Measurements from ENCODE around the gene DEDD2. TPM values are rescaled to one million over a fixed set of nuclear protein-coding genes. Genes with fewer than 3 reads are reported as not detected.

DEDD2 gene
- total RNA-seq, 1 experiment from 2014 or later = 32.7 TPM

DNA sequence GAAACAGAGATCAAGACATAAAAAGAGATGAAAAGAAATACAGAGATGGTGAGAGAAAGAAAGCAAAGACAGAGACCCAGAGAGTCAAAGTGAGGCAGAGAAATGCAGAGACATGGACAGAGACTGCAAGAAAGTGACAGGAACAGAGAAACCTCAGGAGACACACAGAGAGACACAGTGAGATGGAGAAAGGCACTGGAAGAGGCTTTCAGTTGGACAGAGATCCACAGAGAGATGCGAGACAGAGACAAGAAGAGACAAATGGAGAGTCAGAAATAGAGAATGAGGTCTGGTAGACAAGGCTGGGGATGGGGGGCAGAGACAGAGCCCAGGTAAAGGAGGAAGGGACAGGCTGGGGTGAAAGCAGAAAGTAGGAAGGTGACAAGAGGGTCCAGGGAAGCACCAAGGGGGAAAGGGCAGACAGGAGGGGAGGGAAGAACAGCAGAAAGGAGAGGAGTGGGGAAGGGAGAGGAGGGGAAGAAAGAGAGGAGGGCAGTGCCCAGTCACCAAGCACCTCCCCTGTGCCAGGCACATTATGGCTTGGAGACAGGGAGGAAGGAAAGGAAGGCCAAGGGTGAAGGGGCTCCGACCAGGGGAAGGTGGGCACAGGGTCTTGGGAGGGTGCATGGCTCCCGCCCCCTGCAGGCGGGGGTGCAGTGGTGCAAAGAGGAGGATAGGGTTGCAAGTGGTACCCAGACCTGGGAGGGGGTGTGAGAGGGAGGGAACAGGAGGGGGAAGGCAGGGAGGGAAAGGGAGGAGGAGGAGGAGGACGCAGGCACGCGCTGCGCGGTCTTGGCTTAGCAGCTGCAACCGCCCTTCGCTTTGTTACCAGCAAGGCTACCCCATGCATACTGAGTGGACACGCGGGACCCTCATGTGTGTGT lies 38.4 kb downstream of the DEDD2 start:
- Histone ChIP-seq H3K4me1 (ENCODE audit: control insufficient read depth in 1 of 2, insufficient read depth in 2 of 2, low read length in 2 of 2) (peaks cover 0 to 4% of the 10 kb centered on the region in 2 experiments; a peak in 2 of 4 replicates), H3K27me3 (ENCODE audit: insufficient read depth, low read length) (peaks cover 55% of the 10 kb centered on the region), H4K20me1 (ENCODE audit: insufficient read depth) (no peaks in the 10 kb centered on the region), H3K4me3 (replicated peaks in 1 of 2; ENCODE audit: low read depth in 1 of 2, low read length in 2 of 2) (no peak overlapping the region), H3K4me2 (ENCODE audit: low read length) (no peak overlapping the region), H3K9me2 (ENCODE audit: insufficient read depth) (no peaks in the 10 kb centered on the region), H3K9me3 (ENCODE audit: control insufficient read depth in 1 of 2, insufficient read depth in 1 of 2, low read depth in 1 of 2, low read length in 2 of 2) (no peaks in the 10 kb centered on the region), H2AFZ (ENCODE audit: low read depth, low read length, poor library complexity, severe bottlenecking) (no peak overlapping the region), H3K9ac (ENCODE audit: low read length) (no peak overlapping the region), H3K27ac (ENCODE audit: low read depth, low read length) (no peak overlapping the region), H3K36me3 (ENCODE audit: control insufficient read depth in 1 of 2, insufficient read depth in 2 of 2, low read length in 2 of 2) (no peaks in the 10 kb centered on the region), H3K79me2 (ENCODE audit: insufficient read depth, low read length) (no peaks in the 10 kb centered on the region)
- CTCF ChIA-PET = no interaction called here
- ATAC-seq = peak; percentile 22; the same call in 1 of the 2 replicates
- RAD21 ChIA-PET (ENCODE audit: low non-redundant PET in 1 of 2, low total read pairs in 2 of 2, uncharacterized antibody in 2 of 2, unreplicated experiment in 2 of 2) = no interaction called here
- intact Hi-C loops (cut with micrococcal nuclease) = no loop called here
- TF ChIP-seq ZFX (IDR thresholded peaks at IDR 0.05) (no peak), CTCF (IDR thresholded peaks at IDR 0.05 in 2 of 3, conservative IDR thresholded peaks at IDR 0.05 in 1 of 3; ENCODE audit: borderline replicate concordance in 1 of 3, insufficient read depth in 1 of 3, low read depth in 2 of 3, low read length in 2 of 3) (peak; percentile 8 to 63 (median 58); a peak in 5 of 6 replicates)
- no peak for DNase-seq (ENCODE audit: low read depth, low spot score)
- BruUV-seq (replicated peaks) = no TSS peak
- POLR2A ChIA-PET = no interaction called here

GRCh38 chr19:42177686-42178019 lies 39.8 kb downstream of the DEDD2 start:
- H3K4me1 ChIP-seq (ENCODE audit: control insufficient read depth in 1 of 2, insufficient read depth in 2 of 2, low read length in 2 of 2) = peaks cover 0 to 4% of the 10 kb centered on the region in 2 experiments; a peak in 2 of 4 replicates
- no peak for ATAC-seq
- H3K4me2 ChIP-seq (ENCODE audit: low read length) = no peak overlapping the region
- no peak overlapping the region for H2AFZ ChIP-seq (ENCODE audit: low read depth, low read length, poor library complexity, severe bottlenecking)
- intact Hi-C loops (cut with micrococcal nuclease) = no loop called here
- no peaks in the 10 kb centered on the region for H3K9me2 ChIP-seq (ENCODE audit: insufficient read depth)
- H3K27me3 ChIP-seq (ENCODE audit: insufficient read depth, low read length) = peaks cover 55% of the 10 kb centered on the region
- H3K9ac ChIP-seq (ENCODE audit: low read length) = no peak overlapping the region
- ChIA-PET POLR2A (no interaction called here), CTCF (no interaction called here), RAD21 (ENCODE audit: low non-redundant PET in 1 of 2, low total read pairs in 2 of 2, uncharacterized antibody in 2 of 2, unreplicated experiment in 2 of 2) (no interaction called here)
- no peaks in the 10 kb centered on the region for H3K9me3 ChIP-seq (ENCODE audit: control insufficient read depth in 1 of 2, insufficient read depth in 1 of 2, low read depth in 1 of 2, low read length in 2 of 2)
- no peaks in the 10 kb centered on the region for H4K20me1 ChIP-seq (ENCODE audit: insufficient read depth)
- H3K27ac ChIP-seq (ENCODE audit: low read depth, low read length) = no peak overlapping the region
- no peak overlapping the region for H3K4me3 ChIP-seq (replicated peaks in 1 of 2; ENCODE audit: low read depth in 1 of 2, low read length in 2 of 2)
- no peaks in the 10 kb centered on the region for H3K36me3 ChIP-seq (ENCODE audit: control insufficient read depth in 1 of 2, insufficient read depth in 2 of 2, low read length in 2 of 2)
- no TSS peak for BruUV-seq (replicated peaks)
- DNase-seq (ENCODE audit: low read depth, low spot score) = no peak
- no peaks in the 10 kb centered on the region for H3K79me2 ChIP-seq (ENCODE audit: insufficient read depth, low read length)
- TF ChIP-seq POLR2A (IDR thresholded peaks at IDR 0.05; ENCODE audit: borderline replicate concordance, extremely low read depth, insufficient read depth, insufficient read length) (no peak), EGR1 (IDR thresholded peaks at IDR 0.05; ENCODE audit: low read depth) (no peak), SIN3A (IDR thresholded peaks at IDR 0.05; ENCODE audit: low read depth) (no peak), SP1 (IDR thresholded peaks at IDR 0.05; ENCODE audit: low read depth) (no peak), JUND (IDR thresholded peaks at IDR 0.05) (no peak), EZH2phosphoT487 (IDR thresholded peaks at IDR 0.05; ENCODE audit: borderline replicate concordance) (no peak), POLR2AphosphoS5 (IDR thresholded peaks at IDR 0.05; ENCODE audit: low read depth, low read length) (no peak), ZFX (IDR thresholded peaks at IDR 0.05) (no peak), ZNF274 (IDR thresholded peaks at IDR 0.05; ENCODE audit: low read depth, low read length) (no peak), CTCF (IDR thresholded peaks at IDR 0.05 in 2 of 3, conservative IDR thresholded peaks at IDR 0.05 in 1 of 3; ENCODE audit: borderline replicate concordance in 1 of 3, insufficient read depth in 1 of 3, low read depth in 2 of 3, low read length in 2 of 3) (no peak), CBX3 (IDR thresholded peaks at IDR 0.05; ENCODE audit: low read depth) (no peak)
